Fibroblast of mammary gland (primary cell): Measurements from ENCODE around the gene HGS.
"Not testable (repeated sequence)": the region's sequence is repeated elsewhere in the genome, so short reads cannot be mapped to it uniquely, and the experiment has no call there.

ENCODE experiments used
- DNase-seq: peaks from one replicate; pipeline ENCODE4 v3.0.0-alpha.2; 2010; ENCODE audit warnings: low read depth
- H3K4me3 ChIP-seq: 2 replicates; pipeline ENCODE4 v1.5.1; 2011; ENCODE audit warnings: low read depth, mild to moderate bottlenecking, low read length, moderate library complexity; ENCODE audit not compliant: control insufficient read depth
- CTCF ChIP-seq: conservative IDR thresholded peaks from 2 replicates; pipeline ENCODE4 v1.5.1; 2011; ENCODE audit warnings: low read depth, low read length, inconsistent platforms; ENCODE audit not compliant: control insufficient read depth, insufficient read depth

The HGS gene

GRCh38 chr17:81673561-81674258, 10.1 kb upstream of the HGS start:
- no peak for DNase-seq
- TF ChIP-seq CTCF, result no peak
- no peak overlapping the region for H3K4me3 ChIP-seq

- peak; percentile 49 for TF ChIP-seq CTCF
- DNase-seq, result peak; percentile 45
- H3K4me3 ChIP-seq, result not testable (repeated sequence)
These were observed 8.1 kb upstream of the HGS start for GRCh38 chr17:81675515-81676221.

- H3K4me3 ChIP-seq, result no peak overlapping the region
- DNase-seq, result no peak
- TF ChIP-seq CTCF, result no peak
These were observed 6.9 kb upstream of the HGS start for GRCh38 chr17:81676906-81677305.

GRCh38 chr17:81680150-81680549, 3.7 kb upstream of the HGS start:
- no peak overlapping the region for H3K4me3 ChIP-seq
- no peak for TF ChIP-seq CTCF
- DNase-seq, result no peak

- no peak for TF ChIP-seq CTCF
- DNase-seq, result no peak
- no peak overlapping the region for H3K4me3 ChIP-seq
These were observed 2.1 kb upstream of the HGS start for GRCh38 chr17:81681672-81682071.

GRCh38 chr17:81682565-81683207, 1.1 kb upstream of the HGS start:
- H3K4me3 ChIP-seq, result peak overlapping the region; percentile 86
- peak; percentile 20 for DNase-seq

More at GRCh38 chr17:81682565-81683207, 1.1 kb upstream of the HGS start:
- TF ChIP-seq CTCF, result no peak
